GM10266 (cell line): Measurements from ENCODE around the gene AADAT.
"Not testable (repeated sequence)": the region's sequence is repeated elsewhere in the genome, so short reads cannot be mapped to it uniquely, and the experiment has no call there.

Experiments
- DNase-seq: peaks from one replicate; pipeline ENCODE4 v3.0.0; 2012; ENCODE audit errors: extremely low spot score
- TF ChIP-seq, protein P1 (sequence below): IDR thresholded peaks from 2 replicates; pipeline ENCODE4 v1.5.1; 2012; ENCODE audit warnings: mild to moderate bottlenecking, low read depth; ENCODE audit not compliant: control insufficient read depth, insufficient read depth; ENCODE audit errors: missing control alignments

Gene AADAT

DNA sequence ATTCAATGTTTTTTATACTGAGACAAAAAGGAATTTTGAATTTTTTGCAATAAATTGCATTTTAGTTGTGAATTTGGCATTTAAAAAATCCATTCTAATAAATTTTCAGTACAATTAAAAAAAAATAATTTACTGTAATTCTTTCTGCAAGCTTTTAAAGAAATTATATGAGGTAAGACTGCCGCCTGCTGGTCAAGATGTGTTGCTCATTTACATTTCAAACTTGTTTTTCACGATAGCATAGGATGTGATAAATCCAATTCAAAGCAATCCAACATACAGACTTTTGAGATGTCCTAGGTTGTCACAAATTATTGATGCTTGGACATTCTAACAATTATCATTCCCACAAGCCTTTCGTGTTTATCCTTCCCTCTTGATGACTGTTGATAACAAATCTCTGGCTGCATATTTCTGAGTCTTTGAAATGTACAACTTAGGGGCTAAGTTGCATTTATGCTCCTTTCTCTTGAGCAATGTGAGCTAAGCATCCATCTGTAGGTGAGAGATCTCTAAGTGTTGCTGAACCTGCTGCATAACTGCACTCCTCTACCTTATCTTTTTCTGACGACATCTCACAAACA is 41.9 kb downstream of the AADAT start:
- TF ChIP-seq, protein P1, sequence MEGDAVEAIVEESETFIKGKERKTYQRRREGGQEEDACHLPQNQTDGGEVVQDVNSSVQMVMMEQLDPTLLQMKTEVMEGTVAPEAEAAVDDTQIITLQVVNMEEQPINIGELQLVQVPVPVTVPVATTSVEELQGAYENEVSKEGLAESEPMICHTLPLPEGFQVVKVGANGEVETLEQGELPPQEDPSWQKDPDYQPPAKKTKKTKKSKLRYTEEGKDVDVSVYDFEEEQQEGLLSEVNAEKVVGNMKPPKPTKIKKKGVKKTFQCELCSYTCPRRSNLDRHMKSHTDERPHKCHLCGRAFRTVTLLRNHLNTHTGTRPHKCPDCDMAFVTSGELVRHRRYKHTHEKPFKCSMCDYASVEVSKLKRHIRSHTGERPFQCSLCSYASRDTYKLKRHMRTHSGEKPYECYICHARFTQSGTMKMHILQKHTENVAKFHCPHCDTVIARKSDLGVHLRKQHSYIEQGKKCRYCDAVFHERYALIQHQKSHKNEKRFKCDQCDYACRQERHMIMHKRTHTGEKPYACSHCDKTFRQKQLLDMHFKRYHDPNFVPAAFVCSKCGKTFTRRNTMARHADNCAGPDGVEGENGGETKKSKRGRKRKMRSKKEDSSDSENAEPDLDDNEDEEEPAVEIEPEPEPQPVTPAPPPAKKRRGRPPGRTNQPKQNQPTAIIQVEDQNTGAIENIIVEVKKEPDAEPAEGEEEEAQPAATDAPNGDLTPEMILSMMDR: peak; percentile 66
- DNase-seq: peak; percentile 55

DNA sequence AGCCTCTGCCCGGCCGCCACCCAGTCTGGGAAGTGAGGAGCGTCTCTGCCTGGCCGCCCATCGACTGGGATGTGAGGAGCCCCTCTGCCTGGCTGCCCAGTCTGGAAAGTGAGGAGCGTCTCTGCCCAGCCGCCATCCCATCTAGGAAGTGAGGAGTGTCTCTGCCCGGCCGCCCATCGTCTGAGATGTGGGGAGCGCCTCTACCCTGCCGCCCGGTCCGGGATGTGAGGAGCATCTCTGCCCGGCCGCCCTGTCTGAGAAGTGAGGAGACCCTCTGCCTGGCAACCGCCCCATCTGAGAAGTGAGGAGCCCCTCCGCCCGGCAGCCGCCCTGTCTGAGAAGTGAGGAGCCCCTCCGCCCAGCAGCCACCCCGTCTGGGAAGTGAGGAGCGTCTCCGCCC is 43.6 kb downstream of the AADAT start:
- DNase-seq: not testable (repeated sequence)

DNA sequence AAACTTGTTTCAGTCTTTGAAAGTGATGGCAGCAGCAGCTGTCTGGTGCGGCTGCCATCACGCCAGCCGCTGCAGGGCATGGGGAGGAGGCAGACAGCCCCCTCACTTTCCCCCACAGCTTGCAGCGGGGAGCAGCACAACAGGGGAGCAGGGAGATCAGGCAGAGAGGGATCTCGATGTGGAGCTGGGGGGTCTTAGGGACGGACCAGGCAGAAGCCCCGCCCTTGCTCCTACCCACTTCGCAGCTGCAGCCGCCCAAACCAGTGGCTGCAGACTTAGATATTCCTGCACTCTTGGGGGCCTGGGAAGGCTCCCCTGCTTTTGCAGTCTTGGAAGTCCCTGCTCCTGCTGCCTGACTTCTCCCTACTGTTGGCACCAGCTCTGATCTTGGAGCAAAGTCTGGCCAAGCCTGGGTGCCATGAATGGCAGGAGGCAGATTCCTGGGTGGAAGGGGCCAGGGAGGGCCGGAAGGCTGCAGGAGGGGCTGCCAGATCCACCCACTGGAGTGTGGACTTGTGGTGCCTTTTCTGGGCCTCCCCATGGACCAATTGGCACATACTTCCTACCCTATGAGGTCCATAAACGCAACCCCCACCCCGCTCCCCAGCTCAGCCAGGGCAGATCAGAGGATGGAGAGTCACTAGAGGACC is 49.6 kb downstream of the AADAT start:
- DNase-seq: no peak
- TF ChIP-seq, protein P1: no peak

DNA sequence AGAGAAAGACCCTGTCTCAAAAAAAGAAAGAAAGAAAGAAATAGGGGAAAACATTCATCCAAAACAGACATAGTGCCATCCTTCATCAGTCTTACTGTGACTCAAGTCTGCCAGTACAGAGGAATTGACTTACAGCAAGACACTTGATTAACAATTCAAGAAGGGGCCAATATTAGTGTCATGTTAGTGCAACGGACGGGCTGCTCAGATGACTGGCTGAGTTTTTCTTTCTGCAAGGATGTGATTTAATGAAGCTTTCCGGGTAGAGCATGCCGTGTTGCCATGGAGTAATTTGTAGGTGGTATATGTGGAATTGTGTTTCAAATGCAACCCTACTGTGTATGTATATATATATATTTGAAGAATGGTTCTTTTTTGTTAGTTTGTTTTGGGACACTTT is 51.0 kb downstream of the AADAT start:
- TF ChIP-seq, protein P1: no peak
- no peak for DNase-seq

DNA sequence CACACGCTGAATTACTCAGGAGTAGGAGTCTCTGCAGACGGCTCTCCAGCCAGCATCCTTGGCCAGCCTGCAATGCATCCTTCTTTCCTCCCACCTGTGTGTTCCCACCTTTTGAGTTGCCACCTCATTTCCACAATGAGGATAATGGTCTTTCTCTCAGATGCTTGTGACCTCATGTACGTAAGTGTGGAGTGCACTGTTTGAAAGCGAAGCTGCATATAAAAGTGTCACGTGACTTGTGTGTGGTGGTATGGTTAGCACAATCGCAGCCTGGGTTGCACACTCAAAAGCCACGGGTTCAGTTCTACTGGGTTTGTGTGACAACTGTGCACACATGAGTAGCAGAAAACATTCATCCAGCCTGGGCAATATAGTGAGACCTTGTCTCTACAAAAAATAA is 51.5 kb downstream of the AADAT start:
- no peak for DNase-seq
- TF ChIP-seq, protein P1: no peak

DNA sequence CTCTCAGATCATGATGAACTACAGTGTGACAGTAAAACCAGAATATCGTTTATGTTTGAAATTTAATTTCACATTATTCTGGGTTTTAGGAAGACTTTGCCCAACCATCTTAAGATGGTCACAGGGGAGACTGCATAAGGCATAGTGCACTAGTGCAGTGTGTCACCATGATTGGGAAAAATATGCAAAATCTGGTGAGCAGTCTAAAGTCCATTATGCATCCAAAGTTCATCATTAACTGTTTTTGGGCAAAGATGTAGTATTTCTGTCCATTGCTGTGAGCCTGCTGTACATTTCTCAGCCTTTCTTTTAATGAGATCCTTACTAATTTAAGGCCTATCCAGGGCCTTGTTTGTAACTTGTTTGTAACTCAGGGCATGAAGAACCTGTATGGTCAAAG is 52.3 kb downstream of the AADAT start:
- DNase-seq: no peak
- TF ChIP-seq, protein P1: no peak

DNA sequence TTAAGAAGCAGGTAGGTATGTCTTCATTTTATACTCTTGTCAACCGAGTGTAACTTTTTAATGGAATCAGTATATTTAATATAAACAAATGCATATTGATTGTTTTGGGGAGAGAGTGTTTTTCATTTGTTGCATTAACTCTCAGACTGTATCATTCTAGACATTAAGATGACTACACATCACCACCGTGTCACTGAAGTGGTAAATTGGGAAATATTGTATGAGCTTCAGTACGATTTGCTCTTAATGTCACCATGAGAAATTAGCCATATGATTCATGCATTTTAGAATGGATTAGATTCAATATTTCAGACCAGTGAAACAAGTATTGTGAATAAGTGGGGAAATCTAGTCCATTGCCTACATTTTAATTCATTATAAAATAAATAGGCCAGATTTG is 53.9 kb downstream of the AADAT start:
- no peak for DNase-seq

DNA sequence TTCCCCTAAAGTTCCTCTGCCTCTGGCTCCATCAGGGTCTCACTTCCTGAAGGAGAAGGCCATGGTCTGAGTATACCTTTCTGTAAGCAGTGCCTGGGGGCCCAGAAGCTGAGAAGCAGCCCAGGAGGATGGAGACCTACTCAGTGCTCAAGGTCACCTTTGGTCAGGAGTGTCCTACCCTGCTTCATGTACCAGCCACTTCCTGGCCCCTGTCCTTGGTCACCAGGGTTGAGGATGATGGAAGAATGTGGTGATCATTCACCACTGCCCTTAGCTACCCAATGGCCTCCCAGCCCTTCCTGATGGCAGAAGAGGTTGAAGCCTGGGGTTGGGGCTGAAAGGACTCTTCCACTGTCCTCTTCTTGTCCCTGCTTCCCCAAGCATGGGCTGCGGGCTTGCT is 54.5 kb downstream of the AADAT start:
- no peak for DNase-seq
- TF ChIP-seq, protein P1: no peak

More for the DNA sequence above, 53.9 kb downstream of the AADAT start:
- TF ChIP-seq, protein P1: no peak
